NCI-H2196 (cell line): ENCODE data around the gene UBAC2.
A peak's percentile ranks its signal among the peaks of the same experiment; 100 is the strongest.
"Not testable (repeated sequence)": the region's sequence is repeated elsewhere in the genome, so short reads cannot be mapped to it uniquely, and the experiment has no call there.

Source experiments
- DNase-seq: peaks from one replicate; lab custom pipeline; 2025; ENCODE audit not compliant: unreplicated experiment; lab: John Stamatoyannopoulos, UW

The UBAC2 gene

DNA sequence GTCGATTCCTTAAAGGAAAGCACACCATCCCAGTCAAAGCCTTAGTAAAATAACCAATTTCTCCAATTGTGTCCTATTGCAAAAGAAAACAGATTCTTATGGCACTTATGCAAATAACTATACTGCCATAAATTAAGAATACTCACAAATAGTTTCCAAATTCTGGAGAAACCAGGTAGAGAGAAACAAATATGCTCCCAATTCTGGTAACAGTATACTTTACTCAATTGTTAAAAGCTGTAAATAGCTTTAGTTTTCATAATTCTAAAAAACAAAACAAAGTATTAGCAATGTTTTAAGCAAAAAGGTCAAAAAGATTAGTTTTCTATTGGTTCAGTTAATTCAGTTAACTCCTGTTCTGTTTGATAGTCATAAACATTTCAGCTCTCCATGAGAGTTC lies 18.2 kb upstream of the UBAC2 start:
- no peak for DNase-seq

DNA sequence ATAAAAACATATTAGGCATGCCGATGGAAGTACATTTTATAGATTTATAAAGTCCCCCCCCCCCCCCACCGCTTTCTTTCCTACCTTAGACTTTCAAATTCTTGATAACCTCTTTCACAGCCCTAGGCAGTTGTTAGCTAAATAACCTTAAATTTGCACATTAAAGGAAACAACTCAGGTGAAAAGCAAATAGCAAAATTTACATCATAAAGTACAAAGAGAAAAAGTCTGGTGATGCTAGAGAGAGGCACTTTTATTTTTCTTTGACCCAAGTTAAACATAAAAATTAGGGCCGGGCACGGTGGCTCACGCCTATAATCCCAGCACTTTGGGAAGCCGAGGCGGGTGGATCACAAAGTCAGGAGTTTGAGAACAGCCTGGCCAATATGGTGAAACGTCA lies 15.0 kb upstream of the UBAC2 start:
- DNase-seq, result no peak

DNA sequence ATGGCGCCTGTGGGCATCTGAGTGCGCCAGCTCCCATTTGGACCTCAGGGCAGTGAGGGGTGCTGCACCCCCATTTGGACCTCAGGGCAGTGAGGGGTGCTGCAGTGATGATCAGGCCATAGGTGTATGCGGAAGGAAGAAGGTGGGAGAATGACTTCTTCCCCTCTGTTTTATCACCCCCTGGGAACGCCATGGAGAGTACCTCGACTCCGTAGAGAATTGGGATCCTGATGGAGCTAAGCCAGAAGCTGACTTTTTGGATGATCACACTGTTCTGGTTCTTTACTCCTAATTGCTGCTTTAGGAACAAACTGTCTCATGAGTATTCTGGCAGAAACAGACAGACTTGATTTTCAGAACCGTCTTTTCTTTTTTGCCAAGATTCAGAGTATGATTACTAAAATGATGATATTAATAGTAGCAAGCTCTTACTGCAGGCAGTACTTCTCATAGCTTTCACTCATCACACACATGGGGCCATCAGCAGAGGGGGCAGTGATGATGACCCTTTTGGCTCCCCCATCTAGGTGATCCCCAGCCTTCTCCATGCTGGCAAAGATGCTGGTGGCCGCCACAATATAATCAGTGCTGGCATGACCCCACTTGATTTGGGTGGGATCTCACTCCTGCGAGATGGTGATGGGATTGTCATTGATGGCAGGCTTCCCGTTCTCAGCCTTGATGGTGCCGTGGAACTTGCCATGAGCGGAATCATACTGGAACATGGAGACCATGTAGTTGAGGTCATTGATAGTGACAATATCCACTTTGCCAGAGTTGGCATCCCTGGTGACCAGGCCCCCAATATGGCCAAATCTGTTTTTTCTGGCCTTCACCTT lies 10.3 kb upstream of the UBAC2 start:
- no peak for DNase-seq

DNA sequence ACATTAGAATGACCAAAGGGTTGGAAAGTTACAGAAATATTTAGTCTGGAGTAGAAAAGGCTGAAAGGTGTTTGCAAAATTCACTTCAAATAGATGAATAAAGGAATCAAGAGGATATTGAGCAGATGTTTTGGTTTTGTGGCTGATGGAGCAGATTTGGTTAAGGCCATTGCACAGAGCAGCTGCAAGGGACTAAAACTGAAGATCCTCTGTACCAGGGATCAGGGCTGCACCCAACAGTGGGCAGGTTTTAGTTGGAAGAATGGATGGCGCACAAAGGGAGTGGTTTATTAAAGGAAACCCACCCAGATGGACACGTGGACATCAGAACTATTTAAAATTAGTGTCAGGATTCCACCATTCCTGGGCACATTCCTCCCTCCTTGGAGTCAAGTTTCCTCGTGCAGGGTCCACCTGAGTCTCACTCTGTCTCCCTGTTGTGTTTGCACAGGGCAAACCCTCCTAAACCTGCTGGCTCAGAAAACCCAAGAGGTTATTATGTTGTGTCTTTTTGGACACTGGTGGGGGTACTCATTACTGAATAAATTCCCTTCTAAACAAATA lies 9.2 kb upstream of the UBAC2 start:
- DNase-seq, result no peak

DNA sequence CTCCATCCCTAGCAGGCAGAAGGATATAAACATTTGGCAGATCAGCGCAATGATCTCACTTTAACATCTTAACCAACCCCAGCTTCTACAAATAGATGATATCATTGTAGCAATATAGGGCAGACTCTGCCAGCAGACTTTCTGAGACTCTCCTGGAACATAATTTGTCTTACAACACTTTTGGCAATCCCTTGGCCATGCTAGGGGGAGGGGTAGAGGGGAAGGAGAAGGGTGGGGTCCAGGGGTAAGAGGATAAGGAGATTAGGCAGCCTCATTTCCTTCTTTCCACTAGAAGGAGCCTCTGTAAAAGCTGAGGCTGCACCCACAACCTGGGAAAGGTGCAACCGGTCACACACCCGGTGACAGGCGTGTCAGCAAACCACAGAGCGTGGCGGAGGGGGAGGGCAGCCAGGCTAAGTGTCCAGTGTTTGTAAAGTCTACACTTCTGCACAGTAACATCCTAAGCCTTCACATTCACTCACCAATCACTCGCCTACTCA lies 8.7 kb upstream of the UBAC2 start:
- peak; percentile 23 for DNase-seq

DNA sequence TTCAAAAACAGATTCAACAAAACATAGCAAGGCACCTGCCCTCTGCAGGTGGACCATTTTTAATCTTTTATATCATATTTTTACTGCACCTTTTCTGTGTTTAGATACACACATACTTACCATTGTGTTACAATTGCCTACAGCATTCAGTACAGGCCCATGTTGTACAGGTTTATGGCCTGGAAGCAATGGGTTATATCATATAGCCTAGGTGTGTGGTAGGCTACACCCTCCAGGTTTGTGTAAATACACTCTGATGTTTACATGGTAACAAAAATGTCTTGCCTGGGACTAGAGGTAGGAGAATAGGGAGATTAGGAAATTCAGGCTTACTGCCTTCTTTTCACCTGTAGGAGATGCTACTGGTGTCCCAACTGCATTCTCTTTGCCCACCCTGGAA lies 8.2 kb upstream of the UBAC2 start:
- no peak for DNase-seq

DNA sequence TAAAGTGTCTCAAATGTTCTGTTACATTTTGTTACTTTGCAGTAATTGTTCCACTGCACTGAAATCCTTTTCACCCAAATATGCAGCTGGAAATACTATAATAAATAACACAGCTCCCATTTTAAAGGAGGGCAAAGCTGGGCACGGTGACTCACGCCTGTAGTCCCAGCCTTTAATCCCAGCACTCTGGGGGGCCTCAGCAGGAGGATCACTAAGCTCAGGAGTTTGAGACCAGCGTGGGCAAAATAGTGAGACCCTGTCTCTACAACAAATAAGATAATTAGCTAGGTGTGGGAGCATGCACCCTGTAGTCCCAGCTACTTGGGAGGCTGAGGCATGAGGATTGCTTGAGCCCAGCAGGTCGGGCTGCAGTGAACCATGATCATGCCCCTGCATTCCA lies 7.5 kb upstream of the UBAC2 start:
- no peak for DNase-seq

DNA sequence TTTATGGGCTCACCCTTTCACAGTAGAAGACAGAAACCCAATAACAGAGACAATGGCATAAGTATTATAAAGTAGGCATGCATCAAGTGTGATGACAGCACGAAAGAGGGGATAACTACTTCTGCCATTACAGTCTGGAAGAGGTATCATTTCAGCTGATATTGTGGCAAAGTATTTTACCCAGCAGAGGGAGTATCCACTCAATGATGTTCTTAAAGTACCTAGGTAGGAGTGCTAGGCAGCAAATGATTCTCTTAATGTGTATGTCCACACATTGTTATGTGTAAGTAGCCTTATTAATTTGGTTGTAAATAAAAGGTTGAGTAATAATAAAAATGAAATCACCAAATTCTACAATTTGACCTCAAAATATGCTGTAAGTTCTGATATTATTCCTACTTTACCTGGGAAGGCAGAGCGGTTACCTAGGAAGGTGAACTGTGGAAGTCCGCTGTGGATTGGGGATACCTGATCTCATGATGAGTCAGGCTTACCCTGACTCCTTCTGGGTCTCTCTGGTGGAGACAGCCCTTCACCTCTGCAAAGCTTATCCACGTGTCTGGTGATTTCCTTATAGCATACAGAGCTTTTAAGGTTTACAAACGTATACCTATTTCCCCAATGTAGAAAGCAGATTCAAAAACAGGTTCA lies 4.1 kb upstream of the UBAC2 start:
- DNase-seq, result no peak

DNA sequence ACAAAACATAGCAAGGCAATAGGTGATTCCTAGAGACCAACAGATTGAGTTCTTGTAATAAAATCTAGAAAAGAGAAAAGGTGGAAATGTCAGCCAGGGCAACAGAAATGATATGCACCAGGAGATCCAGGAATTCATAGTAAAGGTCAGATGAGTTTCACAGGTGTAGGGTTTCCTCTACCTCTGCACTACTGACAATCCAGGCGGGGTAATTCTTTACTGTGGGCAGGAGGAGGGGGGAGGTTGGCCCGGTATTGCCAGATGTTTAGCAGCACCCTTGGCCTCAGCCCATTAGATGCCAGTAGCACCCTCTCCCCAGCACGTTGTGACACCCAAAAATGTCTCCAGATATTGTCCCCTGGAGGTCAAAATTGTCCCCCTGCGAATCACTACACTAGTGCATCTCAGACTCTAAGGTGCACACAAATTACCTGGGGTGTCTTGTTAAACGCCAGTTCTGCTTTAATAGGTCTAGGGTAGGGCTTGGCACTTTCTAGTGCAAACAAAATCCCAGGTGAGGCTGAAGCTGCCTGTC lies 3.5 kb upstream of the UBAC2 start:
- DNase-seq, result peak; percentile 7

DNA sequence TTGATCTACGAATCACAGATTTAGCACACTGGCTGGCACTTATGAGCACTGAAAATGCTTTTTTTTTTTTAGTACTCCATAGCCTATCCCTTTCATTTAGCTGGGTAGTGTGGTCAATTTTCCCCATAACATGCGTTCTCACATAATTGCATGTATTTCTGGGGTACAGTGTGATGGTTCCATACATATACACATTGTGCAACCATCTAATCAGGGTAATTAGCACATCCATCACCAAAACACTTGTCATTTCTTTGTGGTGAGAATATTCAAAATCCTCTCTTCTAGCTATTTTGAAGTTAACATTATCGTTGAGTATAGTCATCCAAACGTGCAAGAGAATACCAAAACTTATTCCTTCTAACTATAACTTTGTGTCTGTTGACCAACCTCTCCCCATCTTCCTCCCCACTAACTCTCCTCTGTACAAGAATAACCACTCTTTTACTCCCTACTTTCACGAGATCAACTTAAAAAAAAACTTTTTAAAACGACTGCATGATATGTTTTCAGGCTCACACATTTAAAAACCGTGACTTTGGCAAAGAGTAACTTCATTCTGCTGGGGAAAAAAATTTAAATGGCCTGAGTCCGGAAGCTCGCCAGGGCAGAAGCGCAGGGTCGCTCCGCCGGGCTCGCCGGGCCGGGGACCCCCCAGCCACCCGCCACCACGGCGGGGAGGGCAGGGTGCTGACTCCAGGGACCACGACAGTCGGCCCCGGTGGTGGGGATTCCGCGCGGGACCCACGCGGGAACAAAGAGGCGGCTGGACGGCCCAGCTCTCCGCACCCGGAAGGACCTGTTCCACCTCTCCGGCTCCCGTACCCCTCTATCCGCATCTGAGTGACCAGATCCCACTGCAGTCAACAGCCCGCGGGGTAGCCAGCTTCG lies 868 bp upstream of the UBAC2 start:
- no peak for DNase-seq

DNA sequence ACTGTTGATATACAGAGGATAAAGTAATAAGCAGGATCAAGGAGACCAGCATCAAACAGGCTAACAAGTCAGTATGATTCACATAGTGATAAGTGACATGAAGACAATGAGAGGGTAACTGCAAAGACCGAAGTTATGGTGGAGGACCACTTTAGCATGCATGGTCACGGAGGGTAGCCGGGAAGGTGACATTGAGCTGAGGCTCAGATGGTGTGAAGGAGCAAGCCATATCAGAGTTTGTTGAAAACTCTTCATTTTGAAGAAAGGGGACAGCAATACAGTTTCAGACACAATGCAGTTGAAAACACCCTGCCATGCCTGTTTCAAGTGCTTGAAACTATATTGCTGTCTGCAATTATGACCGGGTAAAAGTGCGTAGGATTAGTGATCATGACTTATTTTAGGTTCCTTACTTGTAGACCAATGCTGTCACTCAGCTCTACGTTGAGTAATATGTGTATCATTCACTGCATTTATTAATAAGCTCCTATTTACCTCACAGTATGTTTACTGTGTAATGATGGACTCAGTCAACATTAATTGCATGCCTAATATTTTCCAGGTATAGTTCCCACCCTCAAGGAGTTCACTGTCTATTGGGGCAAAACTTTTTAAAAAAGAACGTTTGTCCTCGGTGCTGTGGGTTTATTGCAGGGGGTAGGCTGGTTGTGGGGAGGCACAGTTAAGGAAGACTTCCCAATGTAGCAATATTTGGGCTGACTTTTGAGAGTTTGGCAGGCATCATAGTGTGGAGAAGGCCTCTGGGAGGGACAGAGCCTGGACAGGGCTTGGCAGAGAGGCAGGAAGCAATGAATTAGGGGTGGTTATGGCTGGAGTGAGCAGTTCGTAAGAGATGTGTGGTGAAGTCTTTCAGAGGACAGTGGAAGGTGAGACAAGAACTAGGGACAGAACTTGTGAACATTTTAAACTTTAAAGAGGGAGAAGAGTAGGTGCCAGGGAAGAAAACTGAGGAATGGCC lies 3.2 kb downstream of the UBAC2 start:
- no peak for DNase-seq

DNA sequence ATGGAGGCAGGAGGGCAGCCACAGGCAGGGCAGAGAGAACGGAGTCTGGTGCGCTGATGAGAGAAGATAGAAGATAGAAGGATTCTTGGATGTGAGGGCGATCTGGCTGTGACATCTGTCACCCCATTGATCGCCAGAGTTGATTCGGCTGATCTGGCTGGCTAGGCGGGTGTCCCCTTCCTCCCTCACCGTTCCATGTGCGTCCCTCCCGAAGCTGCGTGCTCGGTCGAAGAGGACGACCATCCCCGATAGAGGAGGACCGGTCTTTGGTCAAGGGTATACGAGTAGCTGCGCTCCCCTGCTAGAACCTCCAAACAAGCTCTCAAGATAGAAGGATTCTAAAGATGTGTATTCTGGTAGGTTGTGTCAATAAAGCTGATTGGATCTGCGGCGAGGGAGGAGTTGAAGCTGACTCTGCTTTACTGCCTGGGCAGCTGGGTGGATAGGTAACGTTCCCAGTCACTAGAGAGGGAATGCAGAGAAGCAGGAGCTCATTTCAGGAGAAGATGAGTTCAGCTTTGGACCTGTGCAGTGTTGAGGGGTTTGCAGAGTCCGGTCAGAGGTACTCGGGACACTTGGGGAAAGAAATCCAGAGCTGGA lies 5.1 kb downstream of the UBAC2 start:
- DNase-seq, result no peak

DNA sequence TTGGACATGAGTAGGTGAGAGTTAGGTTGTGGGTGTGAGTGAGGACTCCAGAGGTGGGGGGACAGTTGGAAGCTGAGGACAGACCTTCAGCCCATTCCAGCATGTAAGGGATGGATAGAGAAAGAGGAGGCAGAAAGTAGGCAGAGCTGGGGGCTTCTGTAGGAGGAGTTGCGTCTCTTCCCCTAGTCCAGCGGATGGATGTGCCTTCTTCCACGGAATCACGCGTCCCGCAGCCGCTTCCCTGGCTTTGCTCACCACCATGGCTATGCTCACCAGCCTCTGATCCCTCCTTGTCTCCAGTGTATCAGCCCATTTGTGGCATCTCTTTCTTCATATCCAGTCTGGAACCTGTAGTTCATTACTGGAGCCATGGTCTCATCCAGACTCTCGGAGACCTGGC lies 5.6 kb downstream of the UBAC2 start:
- DNase-seq, result no peak

DNA sequence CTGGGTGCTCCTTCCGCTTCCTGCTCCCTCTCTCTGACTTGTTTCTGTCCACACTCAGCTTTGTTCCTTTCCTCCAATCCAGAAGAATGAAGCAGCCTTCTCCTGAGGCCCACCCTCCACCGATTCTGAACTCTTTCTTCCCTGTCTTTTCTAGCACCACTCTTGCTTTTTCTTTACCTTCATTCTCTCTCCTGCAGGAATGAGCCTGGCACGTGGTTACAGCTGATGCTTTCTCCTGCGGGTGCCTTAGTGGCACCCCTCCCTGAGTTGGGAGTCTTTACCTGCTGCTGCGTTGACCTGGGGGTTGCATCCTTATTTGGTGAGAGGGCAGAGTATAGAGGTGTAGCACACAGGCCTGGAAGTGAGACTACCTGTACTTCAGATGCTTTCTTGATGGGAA lies 6.2 kb downstream of the UBAC2 start:
- DNase-seq, result no peak

DNA sequence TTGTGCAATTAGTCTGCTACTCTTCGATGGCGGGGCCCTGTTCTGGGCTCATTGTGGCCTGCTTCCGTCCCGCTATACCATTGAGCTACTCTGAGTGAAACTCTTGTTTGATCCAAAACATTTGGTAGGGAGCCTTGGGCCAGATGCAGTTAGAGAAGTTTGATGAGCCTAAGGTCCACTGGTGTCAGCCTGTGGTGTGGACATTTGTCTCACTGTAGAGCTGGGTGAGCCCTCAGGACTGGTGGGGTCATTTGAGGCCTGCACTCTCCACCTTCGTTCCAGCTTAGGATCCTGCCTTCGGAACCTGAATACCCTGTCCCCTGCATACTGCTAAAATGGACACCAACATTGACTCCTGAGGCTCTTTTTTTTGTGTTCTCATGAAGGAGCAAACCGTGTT lies 6.9 kb downstream of the UBAC2 start:
- no peak for DNase-seq

DNA sequence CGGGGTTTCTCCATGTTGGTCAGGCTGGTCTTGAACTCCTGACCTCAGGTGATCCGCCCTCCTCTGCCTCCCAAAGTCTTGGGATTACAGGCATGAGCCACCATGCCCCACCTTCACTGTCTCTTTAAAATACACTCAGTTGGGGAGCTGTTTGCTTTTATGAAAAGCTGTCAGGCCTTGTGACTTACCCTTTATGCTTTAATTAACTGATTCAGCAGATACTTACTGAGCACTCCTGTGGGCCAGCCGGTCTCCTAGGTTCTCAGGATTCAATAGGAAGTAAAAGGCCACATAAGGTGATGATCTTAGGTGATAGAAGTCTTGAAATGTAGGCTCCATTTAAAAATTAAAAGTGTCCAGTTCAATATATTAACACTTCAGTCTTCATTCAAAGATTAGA lies 7.5 kb downstream of the UBAC2 start:
- no peak for DNase-seq

DNA sequence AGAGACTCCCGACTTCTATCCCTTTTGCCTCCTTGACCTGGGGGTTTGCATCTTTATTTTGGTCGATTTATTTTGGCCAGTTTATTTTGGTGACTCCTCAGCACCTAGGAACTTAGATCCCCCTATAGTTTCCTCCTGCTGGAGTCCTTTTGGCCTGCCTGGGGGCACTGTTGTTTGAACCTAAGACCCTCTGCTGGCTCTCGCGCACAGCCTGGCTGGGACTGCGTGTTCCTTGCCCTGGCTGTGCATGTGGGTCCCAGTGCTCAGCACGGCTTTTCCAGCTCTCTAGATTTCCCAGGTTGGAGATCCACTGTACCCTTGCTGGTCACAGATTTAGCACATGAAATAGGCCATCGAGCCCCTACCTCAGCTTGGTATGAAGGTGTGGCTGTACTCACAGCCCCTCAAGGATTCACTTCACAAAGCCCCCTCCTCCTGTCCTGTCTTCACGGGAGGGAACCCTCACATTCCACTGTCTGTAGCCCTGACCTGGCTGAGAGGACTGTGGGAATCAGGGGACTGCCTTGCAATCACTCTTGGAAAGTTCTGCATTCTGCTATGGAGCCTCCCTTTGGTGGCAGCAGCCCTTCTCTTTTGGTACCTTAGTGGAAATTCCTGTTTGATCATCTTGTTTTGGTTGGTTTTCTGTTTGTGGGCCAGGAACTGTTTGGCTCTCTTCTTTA lies 8.3 kb downstream of the UBAC2 start:
- DNase-seq, result no peak

DNA sequence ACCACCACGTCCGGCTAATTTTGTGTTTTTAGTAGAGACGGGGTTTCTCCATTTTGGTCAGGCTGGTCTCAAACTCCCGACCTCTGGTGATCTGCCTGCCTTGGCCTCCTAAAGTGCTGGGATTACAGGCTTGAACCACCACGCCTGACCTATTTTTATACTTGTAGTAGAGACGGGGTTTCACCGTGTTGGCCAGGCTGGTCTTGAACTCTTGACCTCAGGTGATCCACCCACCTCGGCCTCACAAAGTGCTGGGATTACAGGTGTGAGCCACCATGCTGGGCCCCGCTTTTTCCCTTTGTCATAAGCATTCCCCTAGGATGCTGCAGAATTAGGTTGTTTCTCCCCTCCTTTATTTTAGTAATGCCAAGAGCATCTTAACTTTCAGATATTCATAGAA lies 10.0 kb downstream of the UBAC2 start:
- DNase-seq, result not testable (repeated sequence)
